Stimulated activated CD8-positive, alpha-beta memory T cell treated with anti-CD3 and anti-CD28 coated beads, Interleukin-15, amount 100 ng/mL, for 1 hour (primary cell): ENCODE data around the gene ACTL10.
"Not testable (repeated sequence)": the region's sequence is repeated elsewhere in the genome, so short reads cannot be mapped to it uniquely, and the experiment has no call there.

Experiments used
- DNase-seq: peaks from one replicate; pipeline ENCODE4 v3.0.0-alpha.2; 2020; ENCODE audit warnings: low read depth

Gene ACTL10

DNA sequence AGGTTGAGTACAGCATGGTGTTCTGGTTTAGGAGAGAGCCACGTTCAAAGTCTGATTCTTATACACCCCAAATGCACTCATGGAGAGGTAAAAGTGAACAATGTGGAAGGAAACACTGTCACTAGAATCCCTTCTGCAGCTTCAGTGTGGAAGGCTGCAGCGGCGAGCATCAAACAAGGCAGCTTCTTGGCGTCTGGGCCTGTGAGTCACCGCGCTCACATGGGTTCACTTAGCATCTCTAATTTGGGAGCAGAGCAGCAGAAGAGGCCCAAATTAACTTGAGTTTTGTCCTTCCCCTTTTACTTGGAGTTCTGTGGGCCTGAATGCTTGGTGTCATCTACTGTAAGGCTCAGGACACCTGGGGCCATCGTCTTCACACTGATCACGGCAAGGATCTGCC lies 30.4 kb downstream of the ACTL10 start:
- no peak for DNase-seq

DNA sequence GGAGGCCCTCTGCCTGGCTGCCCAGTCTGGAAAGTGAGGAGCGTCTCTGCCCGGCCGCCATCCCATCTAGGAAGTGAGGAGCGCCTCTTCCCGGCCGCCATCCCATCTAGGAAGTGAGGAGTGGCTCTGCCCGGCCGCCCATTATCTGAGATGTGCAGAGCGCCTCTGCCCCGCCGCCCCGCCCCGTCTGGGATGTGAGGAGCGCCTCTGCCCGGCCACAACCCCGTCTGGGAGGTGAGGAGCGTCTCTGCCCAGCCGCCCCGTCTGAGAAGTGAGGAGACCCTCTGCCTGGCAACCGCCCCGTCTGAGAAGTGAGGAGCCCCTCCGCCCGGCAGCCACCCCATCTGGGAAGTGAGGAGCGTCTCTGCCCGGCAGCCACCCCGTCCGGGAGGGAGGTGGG lies 32.2 kb downstream of the ACTL10 start:
- DNase-seq: not testable (repeated sequence)

DNA sequence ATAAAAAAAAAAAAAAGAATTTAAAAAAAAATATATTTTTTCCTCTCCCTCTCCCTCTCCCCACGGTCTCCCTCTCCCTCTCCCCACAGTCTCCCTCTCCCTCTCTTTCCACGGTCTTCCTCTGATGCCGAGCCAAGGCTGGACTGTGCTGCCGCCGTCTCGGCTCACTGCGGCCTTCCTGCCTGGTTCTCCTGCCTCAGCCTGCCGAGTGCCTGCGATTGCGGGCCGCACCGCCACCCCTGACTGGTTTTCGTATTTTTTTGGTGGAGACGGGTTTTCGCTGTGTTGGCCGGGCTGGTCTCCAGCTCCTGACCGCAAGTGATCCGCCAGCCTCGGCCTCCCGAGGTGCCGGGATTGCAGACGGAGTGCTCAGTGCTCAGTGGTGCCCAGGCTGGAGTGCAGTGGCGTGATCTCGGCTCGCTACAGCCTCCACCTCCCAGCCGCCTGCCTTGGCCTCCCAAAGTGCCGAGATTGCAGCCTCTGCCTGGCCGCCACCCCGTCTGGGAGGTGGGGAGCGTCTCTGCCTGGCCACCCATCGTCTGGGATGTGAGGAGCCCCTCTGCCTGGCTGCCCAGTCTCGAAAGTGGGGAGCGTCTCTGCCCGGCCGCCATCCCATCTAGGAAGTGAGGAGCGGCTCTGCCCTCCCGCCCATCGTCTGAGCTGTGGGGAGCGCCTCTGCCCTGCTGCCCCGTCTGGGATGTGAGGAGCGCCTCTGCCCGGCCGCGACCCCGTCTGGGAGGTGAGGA lies 34.1 kb downstream of the ACTL10 start:
- not testable (repeated sequence) for DNase-seq

DNA sequence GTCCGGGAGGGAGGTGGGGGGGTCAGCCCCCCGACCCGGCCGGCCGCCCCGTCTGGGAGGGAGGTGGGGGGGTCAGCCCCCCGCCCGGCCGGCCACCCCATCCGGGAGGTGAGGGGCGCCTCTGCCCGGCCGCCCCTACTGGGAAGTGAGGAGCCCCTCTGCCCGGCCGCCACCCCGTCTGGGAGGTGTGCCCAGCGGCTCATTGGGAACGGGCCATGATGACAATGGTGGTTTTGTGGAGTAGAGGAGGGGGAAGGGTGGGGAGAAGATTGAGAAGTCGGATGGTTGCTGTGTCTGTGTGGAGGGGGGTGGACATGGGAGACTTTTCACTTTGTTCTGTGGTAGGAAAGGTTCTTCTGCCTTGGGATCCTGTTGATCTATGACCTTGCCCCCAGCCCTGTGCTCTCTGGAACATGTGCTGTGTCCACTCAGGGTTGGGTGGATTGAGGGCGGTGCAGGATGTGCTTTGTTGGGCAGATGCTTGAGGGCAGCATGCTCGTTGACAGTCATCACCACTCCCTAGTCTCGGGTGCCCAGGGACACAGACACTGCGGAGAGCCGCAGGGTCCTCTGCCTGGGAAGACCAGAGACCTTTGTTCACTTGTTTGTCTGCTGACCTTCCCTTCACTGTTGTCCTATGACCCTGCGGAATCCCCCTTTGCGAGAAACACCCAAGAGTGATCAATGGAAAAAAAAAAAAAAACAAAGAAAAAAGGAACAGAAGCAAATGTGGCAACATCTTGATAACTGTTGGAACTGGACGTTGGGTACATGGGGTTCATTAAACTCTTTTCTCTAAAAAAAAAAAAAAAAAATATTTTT lies 35.1 kb downstream of the ACTL10 start:
- DNase-seq: no peak

DNA sequence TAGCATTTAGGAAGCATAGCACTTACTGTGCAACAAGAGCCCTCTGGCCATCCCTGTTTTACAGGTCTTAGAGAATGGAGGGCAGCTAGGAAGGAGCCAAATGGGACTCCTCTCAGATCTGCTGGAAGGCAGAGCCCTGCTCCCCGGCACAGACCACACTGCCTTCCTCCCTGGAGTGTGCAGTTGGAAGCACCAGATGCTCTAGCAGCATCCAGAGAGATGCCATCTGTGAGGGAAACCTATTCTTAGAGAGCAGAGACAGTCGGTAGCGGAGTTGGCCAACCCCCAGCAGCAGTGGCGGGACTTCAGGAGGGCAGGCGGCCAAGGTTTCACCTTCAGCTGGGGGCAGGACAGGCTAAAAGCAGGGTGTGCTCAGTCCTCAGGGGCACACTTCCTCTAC lies 36.1 kb downstream of the ACTL10 start:
- no peak for DNase-seq

DNA sequence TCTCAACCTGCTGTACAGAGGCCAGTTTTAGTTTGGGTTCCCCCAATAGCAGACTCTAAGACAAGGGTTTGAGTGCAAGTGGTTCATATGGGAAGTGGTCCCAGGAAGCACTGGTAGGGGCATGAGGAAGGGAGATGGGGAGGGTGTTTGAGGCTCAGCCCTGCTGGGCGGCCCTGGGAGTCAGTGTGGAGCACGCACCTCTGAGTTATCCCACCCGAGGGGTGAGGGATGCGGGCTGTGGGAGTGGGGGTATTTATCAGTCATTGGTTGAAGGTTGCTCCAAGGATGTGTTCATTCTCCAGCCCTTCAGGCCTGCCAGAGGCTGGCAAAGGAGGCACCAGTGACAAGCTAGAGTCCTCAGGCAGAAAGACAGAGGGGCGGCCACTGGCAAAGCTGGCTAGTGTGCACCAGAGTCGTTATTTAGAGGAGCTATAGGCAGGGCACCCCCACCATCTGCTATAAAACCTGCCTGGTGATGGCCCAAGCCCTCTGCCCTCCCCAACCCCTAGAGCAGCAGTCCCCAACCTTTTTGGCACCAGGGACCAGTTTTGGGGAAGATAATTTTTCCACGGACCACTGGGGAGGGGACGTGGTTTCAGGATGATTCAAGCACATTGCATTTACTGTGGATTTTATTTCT lies 36.9 kb downstream of the ACTL10 start:
- DNase-seq: no peak

DNA sequence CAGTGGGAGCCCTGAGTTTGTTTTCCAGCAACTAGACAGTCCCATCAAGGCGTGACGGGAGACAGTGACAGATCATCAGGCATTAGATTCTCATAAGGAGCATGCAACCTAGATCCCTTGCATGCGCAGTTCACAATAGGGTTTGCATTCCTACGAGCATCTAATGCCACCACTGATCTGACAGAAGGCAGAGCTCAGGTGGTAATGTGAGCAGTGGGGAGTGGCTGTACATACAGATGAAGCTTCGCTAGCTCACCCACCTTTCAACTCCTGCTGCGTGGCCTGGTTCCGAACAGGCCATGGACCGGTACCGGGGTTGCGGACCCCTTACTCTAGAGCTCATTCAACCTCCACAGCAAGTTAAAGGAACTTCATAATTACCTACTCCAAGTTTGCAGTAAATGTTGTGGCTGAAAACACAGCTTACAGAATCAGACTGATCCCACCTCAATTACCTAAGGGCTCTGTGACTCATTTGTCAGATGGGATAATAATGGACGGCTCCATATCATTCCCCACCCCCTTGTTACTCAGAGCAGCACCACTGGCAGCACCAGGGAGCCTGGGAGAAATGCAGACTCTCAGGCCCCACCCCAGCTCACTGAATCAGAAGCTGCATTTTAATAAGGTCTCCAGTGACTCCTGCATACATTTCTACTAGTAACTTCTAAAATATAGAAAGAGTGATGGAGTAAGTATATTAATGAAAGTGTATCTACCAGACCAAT lies 37.6 kb downstream of the ACTL10 start:
- DNase-seq: no peak

DNA sequence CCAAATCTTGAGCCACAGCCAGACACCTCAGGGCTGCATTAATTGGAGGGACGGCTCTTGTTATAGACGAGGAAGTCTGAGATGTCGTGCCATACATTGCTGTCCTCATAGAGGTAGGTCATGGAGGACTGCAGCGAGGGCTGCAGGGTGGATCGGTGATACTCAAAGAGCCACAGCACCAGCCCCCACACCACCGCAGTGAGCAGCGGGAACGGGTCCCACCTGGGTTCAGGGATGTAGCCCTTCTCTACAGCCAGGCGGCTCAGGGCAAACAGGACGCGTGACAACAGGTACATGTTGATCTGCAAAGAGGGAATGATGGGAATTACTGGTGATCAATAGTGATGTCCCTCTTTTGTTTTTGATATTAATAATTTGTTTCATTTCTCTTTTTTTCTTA lies 40.9 kb downstream of the ACTL10 start:
- DNase-seq: no peak

DNA sequence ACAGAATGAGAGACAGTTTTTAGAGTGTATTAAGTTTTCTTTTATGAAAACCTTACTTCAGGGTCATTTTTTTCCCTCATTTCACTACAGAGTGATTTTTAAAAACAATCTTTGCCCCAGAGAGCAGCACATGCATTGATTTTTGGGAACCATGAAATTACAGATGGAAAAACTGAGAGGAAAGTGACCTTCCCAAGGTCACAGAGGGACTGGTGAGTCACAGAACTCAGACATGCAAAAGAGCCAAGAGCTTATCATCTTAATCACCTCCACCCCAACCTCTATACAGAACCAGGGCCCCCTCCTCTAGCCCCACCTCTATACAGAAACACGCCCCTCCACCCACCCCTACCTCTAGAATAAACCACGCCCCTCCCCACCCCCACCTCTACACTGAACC lies 42.7 kb downstream of the ACTL10 start:
- no peak for DNase-seq

DNA sequence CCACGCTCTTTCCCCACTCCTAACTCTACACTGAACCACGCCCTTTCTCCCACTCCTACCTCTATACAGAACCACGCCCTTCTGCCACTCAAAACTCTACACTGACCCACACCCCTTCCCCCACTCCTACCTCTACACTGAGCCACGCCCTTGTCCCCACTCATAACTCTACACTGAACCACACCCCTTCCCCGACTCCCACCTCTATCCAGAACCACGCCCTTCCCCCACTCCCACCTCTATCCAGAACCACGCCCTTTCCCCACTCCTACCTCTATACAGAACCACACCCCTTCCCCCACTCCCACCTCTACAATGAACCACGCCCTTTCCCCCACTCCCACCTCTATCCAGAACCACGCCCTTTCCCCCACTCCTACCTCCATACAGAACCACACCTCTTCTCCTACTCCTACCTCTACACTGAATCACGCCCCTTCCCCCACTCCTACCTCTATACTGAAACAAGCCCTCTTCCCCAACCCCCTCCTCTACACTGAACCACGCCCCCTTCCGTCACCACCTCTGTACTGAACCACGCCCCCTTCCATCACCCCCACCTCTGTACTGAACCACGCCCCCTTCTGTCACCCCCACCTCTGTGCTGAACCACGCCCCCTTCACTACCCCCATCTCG lies 43.3 kb downstream of the ACTL10 start:
- DNase-seq: no peak

DNA sequence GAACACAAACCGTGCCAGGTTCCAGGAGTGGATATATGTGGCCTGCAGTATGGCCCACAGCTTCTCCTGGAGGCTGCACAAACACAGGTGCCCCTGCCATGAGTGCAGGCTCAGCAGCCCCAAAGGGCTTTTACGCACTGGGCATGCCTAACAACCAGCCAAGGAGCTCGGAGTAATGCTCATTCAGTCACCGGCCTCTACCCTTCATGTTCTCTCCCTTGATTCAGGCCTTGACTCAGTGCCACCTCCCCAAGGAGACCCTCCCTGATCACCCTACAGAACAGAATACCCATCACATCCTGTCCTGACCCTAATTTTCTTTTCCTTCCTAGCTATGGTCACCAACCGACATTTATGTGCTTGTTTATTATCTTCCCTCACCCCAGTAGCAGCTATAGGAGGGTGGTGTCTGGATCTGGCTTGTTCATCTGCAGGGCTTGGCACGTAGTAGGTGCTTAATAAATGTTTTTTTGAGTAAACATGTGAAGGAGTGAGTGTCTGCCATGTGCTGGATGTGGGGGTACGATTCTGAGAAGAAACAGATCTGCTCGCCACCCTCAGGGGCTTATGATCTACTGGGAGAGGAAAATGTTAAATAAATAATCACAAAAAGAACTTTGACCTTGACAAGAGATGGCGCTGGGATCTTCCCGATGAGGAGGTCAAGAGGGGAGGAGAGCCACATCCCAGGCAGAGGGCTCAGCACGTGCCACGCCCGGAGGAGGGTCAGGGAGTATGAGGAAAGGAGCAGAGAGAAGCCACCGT lies 44.1 kb downstream of the ACTL10 start:
- DNase-seq: no peak

DNA sequence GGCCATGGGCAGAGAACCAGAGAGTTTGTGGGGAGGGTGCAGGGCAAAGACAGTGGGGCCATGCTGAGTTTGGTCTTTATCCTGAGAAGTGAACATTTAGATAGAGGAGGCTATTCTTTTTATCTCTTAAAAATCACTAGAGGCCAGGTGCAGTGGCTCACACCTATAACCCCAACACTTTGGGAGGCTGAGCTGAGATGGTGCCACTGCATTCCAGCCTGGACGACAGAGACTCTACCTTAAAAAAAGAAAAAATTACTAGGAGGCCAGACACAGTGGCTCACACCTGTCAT lies 44.6 kb downstream of the ACTL10 start:
- no peak for DNase-seq

DNA sequence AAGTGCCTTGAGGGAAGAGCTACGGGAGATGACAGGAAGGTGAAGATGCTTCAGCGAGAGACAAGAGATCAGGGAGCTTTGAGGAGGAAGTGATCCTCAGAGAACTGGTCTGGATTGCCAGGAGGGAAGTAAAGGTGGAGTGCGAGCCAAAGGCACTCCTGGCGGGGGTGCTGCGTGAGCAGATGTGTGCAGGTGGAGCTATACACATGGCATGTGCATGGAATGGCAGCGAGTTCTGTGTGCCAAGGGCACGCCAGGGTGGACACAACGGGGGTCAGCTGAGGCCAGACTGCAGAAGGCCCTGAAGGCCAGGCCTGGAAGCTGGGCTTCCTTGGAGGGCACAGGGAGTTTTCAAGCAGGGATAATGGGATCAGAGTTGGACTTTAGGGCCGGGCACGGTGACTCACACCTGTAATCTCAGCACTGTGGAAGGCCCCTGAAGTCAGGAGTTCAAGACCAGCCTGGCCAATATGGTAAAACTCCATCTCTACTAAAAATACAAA lies 47.2 kb downstream of the ACTL10 start:
- no peak for DNase-seq

DNA sequence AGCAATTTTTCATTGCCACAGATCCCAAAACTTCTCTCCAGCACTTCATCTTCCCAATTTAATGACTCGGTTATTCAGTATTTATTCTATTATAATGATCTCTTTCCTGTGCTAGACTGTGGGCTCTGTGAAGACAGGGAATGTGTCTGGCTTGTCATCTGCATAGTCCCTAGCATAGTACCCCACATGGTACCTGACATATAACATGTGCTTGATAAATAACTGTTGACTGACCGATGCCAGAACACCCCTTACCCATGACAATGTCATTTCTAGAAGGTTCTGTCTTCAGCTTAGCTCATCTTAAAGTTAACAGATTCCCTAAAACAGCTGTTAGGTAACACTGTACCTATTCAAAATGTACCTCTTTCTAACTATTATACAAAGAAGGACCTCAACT lies 49.8 kb downstream of the ACTL10 start:
- no peak for DNase-seq
